PFSK-1 (cell line): ENCODE measurements around the gene NPL.

Source experiments
- FOXP2 ChIP-seq: optimal IDR thresholded peaks from 2 replicates; pipeline ENCODE3; 2011; ENCODE audit warnings: borderline replicate concordance, control low read depth, inconsistent platforms; ENCODE audit not compliant: insufficient read depth; ENCODE audit errors: extremely low read length, extremely low read depth
- POLR2AphosphoS5 ChIP-seq: IDR thresholded peaks from 2 replicates; pipeline ENCODE4 v1.6.1; 2012; ENCODE audit warnings: low read depth, mild to moderate bottlenecking, control low read depth, low read length, moderate library complexity
- REST ChIP-seq, 2 experiments: IDR thresholded peaks; 2 replicates each; pipeline versions ENCODE4 v1.6.1 to v1.8.0; 2011 to 2012; ENCODE audit warnings: low read depth in 2 of 2, low read length in 2 of 2, control low read depth in 1 of 2, inconsistent platforms in 1 of 2, mild to moderate bottlenecking in 1 of 2, moderate library complexity in 1 of 2; ENCODE audit not compliant: insufficient read depth in 1 of 2
- SIN3A ChIP-seq: IDR thresholded peaks from 2 replicates; pipeline ENCODE4 v1.6.1; 2012; ENCODE audit warnings: mild to moderate bottlenecking, low read length, moderate library complexity, borderline replicate concordance; ENCODE audit not compliant: insufficient read depth
- TAF1 ChIP-seq: IDR thresholded peaks from 2 replicates; pipeline ENCODE4 v1.6.1; 2012; ENCODE audit warnings: low read length, control low read depth, borderline replicate concordance; ENCODE audit not compliant: insufficient read depth

Gene NPL

DNA sequence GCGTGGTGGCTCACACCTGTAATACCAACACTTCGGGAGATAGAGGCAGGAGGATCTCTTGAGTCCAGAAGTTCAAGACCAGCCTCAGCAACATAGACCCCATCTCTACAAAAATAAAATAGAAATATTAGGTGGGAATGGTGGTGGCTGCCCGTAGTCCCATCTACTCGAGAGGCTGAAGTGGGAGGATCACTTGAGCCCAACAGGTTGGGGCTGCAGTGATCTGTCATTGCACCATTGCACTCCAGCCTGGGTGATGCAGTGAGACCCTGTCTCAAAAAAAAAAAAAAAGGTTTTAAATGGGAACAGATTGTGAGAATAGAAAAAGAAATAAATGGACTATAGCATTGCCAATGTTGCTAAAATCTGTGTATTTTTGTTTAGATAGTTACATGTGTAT, 60.7 kb downstream of the NPL start:
- TF ChIP-seq SIN3A (no peak), REST (IDR thresholded peaks at IDR 0.05; ENCODE audit: insufficient read depth in 1 of 2, low read depth in 2 of 2, low read length in 2 of 2) (no peak), POLR2AphosphoS5 (no peak), TAF1 (no peak), FOXP2 (no peak)

- TF ChIP-seq FOXP2: no peak
- TF ChIP-seq SIN3A: no peak
Observed at GRCh38 chr1:182851825-182852224, 62.3 kb downstream of the NPL start.

DNA sequence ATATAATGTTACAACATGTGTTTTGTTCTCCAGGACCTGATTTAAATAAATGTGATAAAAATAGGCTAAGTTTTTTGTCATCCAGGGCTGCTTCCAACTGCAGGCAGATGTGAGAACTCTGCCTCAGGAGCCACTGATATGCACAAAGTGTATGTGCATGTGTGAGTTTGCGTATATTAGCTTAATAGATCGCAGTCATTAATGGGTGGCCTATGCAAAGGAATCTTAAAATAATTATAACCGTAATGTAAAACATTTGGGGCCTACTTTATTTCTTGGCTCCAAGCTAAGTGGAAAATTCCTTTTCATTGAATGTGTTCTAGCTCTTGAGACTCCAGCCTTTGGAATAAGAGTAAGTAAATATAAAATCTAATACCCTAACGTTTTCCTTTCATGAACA, 66.3 kb downstream of the NPL start:
- TF ChIP-seq REST (IDR thresholded peaks at IDR 0.05; ENCODE audit: insufficient read depth in 1 of 2, low read depth in 2 of 2, low read length in 2 of 2): no peak

DNA sequence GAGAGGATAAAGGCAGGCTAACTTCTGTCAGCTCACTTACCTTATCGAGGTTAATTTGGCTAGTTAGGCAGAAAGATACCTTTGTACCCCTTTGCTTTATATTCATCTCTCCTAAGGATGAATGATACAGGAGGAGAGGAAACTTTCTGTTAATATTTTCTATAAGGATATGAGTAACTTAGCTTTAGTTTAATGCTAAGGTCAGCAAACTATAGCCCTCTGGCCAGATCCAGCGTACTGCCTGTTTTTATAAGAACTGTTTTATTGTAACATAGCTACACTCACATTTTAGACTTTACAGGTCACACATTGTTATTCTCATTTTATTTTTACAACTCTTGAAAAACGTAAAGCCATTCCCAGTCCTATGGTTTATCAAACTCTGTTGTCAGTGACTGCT, 67.6 kb downstream of the NPL start:
- TF ChIP-seq FOXP2: no peak
- no peak for TF ChIP-seq REST (IDR thresholded peaks at IDR 0.05; ENCODE audit: insufficient read depth in 1 of 2, low read depth in 2 of 2, low read length in 2 of 2)
- no peak for TF ChIP-seq POLR2AphosphoS5
- no peak for TF ChIP-seq SIN3A
- TF ChIP-seq TAF1: no peak

GRCh38 chr1:182860658-182861057, 71.1 kb downstream of the NPL start:
- no peak for TF ChIP-seq POLR2AphosphoS5
- TF ChIP-seq FOXP2: no peak
- no peak for TF ChIP-seq TAF1
- TF ChIP-seq SIN3A: no peak
- no peak for TF ChIP-seq REST (IDR thresholded peaks at IDR 0.05; ENCODE audit: insufficient read depth in 1 of 2, low read depth in 2 of 2, low read length in 2 of 2)

GRCh38 chr1:182861994-182862393, 72.4 kb downstream of the NPL start:
- no peak for TF ChIP-seq TAF1
- TF ChIP-seq POLR2AphosphoS5: no peak
